Progenitor cell of endocrine pancreas (in vitro differentiated cells): ENCODE results near the gene ANKS1A. TPM values are rescaled to one million over a fixed set of nuclear protein-coding genes. Genes with fewer than 3 reads are reported as not detected.

Experiments
- DNase-seq: peaks from one replicate; pipeline ENCODE4 v3.0.0; 2021; ENCODE audit warnings: low spot score; ENCODE audit not compliant: unreplicated experiment
- H3K27ac Mint-ChIP-seq: 2 replicates; pipeline ENCODE4 v1.8.0; 2021; ENCODE audit warnings: mild to moderate bottlenecking, moderate library complexity, mixed read lengths
- H3K27me3 Mint-ChIP-seq: 2 replicates; pipeline ENCODE4 v1.8.0; 2021; ENCODE audit warnings: mixed read lengths
- H3K36me3 Mint-ChIP-seq: 2 replicates; pipeline ENCODE4 v1.8.0; 2022; ENCODE audit warnings: mixed read lengths; ENCODE audit not compliant: insufficient read depth
- H3K4me1 Mint-ChIP-seq: 2 replicates; pipeline ENCODE4 v1.8.0; 2021; ENCODE audit warnings: low read depth, mixed read lengths
- H3K4me3 Mint-ChIP-seq: 2 replicates; pipeline ENCODE4 v1.8.0; 2021; ENCODE audit warnings: low read depth, mild to moderate bottlenecking, moderate library complexity, mixed read lengths
- H3K9me3 Mint-ChIP-seq: 2 replicates; pipeline ENCODE4 v1.8.0; 2021; ENCODE audit warnings: low read depth, mixed read lengths
- total RNA-seq: library from RNA; stranded (reverse); gene quantifications from 2 replicates; pipeline ENCODE4 v1.2.1, GENCODE V29; 2021
- TF ChIP-seq, protein P1 (sequence below): fragments of 200-600 bp; sonication (generic); IDR thresholded peaks from one replicate; pipeline ENCODE4 v1.5.0; 2021; ENCODE audit warnings: antibody characterized with exemption, mild to moderate bottlenecking; ENCODE audit not compliant: unreplicated experiment

Gene ANKS1A
- total RNA-seq, 1 donor from 2014 or later: 36.4 TPM

DNA sequence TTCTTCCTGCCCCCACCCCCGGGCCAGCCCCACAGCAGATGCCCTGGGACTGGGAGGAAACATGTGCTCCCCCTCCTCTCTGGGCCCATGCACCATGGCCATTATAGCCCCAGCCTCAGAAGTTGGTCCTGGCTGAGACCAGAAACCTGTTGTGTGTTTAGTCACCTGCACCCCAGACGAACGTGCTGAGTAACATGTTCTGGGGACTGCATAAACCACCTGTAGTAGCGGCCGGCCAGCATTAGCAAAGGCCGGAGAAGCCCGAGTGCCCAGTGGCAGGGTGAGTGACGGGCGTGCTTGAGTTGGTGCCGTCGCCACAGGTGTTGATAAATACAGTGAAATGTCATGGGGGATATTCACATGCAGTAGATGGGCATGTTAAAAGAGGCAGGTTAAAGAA lies 178.2 kb downstream of the ANKS1A start:
- peaks cover 13% of the 10 kb centered on the region for H3K4me1 Mint-ChIP-seq

DNA sequence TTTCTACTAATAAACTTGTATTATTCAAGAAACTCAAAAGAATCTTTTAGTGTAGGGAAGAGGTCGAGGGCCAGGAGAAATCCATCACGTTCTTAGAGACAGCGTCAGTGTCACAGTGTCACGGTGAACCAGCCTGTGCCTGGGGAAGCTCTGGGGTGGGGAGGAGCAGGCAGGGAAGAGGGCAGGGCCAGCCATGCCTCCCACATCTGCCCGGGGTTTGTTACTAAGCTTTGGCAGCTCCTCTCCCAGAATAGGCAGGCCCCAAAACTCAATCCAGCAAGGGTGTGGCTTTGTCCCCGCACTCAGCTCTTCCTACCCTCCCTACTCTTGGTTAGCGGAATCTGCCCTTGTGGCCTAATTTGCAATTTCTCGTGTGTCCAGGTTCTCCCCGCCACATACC lies 179.2 kb downstream of the ANKS1A start:
- no peaks in the 10 kb centered on the region for H3K9me3 Mint-ChIP-seq
- TF ChIP-seq, protein P1, sequence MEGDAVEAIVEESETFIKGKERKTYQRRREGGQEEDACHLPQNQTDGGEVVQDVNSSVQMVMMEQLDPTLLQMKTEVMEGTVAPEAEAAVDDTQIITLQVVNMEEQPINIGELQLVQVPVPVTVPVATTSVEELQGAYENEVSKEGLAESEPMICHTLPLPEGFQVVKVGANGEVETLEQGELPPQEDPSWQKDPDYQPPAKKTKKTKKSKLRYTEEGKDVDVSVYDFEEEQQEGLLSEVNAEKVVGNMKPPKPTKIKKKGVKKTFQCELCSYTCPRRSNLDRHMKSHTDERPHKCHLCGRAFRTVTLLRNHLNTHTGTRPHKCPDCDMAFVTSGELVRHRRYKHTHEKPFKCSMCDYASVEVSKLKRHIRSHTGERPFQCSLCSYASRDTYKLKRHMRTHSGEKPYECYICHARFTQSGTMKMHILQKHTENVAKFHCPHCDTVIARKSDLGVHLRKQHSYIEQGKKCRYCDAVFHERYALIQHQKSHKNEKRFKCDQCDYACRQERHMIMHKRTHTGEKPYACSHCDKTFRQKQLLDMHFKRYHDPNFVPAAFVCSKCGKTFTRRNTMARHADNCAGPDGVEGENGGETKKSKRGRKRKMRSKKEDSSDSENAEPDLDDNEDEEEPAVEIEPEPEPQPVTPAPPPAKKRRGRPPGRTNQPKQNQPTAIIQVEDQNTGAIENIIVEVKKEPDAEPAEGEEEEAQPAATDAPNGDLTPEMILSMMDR: no peak
- H3K4me1 Mint-ChIP-seq: peaks cover 13% of the 10 kb centered on the region

More for the DNA sequence above, 178.2 kb downstream of the ANKS1A start:
- TF ChIP-seq, protein P1: no peak
- H3K36me3 Mint-ChIP-seq: peaks cover 14% of the 10 kb centered on the region
- H3K4me3 Mint-ChIP-seq: no peak overlapping the region
- no peaks in the 10 kb centered on the region for H3K27me3 Mint-ChIP-seq
- H3K27ac Mint-ChIP-seq: no peak overlapping the region
- no peaks in the 10 kb centered on the region for H3K9me3 Mint-ChIP-seq
- no peak for DNase-seq

DNA sequence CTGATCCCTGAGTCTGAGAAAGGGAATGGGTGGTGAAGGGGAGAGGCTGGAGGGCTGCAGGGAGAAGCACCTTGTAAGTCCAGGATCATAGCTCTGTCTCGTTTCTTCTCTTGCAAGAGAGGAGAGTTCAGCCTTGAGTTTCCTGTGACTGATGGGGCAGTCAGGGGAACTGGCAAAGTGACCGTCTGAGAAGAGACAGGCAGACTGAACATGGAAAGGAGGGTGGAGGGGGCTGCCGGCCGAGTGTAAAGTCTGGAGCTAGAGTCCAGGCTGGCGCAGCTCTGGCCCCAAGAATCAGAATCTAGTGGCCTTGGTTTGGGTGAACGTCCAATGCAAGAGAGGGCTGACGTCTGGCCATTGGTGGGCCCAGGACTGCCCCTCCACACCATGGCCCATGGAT lies 179.6 kb downstream of the ANKS1A start:
- TF ChIP-seq, protein P1: no peak
- no peaks in the 10 kb centered on the region for H3K27me3 Mint-ChIP-seq
- H3K9me3 Mint-ChIP-seq: no peaks in the 10 kb centered on the region
- H3K4me1 Mint-ChIP-seq: peaks cover 13% of the 10 kb centered on the region
- H3K4me3 Mint-ChIP-seq: no peak overlapping the region
- peaks cover 14% of the 10 kb centered on the region for H3K36me3 Mint-ChIP-seq
- DNase-seq: no peak
- H3K27ac Mint-ChIP-seq: no peak overlapping the region

More for the DNA sequence above, 179.2 kb downstream of the ANKS1A start:
- Mint-ChIP-seq H3K27ac (no peak overlapping the region), H3K36me3 (peaks cover 14% of the 10 kb centered on the region), H3K4me3 (no peak overlapping the region), H3K27me3 (no peaks in the 10 kb centered on the region)
- no peak for DNase-seq

DNA sequence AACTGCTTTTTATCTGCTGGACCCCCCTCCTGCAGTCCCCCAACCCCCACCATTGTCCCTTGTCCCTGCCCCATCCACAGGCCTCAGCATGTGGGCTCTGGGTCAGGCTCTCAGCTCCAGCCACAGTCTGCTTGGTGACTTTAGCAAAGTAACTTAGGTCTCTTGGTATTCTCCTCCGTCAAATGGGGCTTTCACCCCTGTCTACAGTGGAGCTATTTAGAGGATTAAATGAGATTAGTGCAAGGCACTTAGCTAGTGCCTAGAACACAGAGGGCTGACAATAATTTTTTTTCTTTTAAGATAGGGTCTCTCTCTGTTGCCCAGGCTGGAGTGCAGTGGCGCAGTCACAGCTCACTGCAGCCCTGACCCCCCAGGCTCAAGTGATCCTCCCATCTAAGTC lies 180.2 kb downstream of the ANKS1A start:
- TF ChIP-seq, protein P1: no peak
- peaks cover 14% of the 10 kb centered on the region for H3K36me3 Mint-ChIP-seq
- no peak for DNase-seq
- peaks cover 13% of the 10 kb centered on the region for H3K4me1 Mint-ChIP-seq
- H3K27me3 Mint-ChIP-seq: no peaks in the 10 kb centered on the region
- no peaks in the 10 kb centered on the region for H3K9me3 Mint-ChIP-seq
- no peak overlapping the region for H3K27ac Mint-ChIP-seq
- H3K4me3 Mint-ChIP-seq: no peak overlapping the region

DNA sequence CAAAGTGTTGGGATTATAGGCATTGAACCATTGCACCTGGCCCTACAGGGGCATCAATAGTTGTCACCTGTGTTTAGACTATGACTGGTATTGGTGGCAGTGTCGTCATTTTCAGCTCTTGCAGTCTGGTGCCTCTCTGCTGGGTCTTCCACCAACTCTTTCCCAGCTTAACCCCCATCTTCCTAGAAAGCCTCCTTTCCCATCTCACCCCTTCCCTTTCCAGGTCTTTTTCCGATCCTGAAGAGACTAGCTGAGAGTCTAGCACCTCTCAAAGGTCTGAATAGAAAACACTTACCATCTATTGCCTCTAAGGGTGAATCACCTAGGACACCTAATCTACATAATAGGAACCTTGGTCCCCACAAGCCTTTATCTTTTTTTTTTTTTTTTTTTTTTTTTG lies 181.1 kb downstream of the ANKS1A start:
- TF ChIP-seq, protein P1: no peak
- peaks cover 13% of the 10 kb centered on the region for H3K4me1 Mint-ChIP-seq
- H3K4me3 Mint-ChIP-seq: no peak overlapping the region

More for the DNA sequence above, 181.1 kb downstream of the ANKS1A start:
- peak overlapping the region; percentile 21 for H3K27ac Mint-ChIP-seq
- peaks cover 15% of the 10 kb centered on the region for H3K36me3 Mint-ChIP-seq
- H3K9me3 Mint-ChIP-seq: no peaks in the 10 kb centered on the region
- no peaks in the 10 kb centered on the region for H3K27me3 Mint-ChIP-seq
- no peak for DNase-seq
